Stimulated activated naive B cell treated with anti-CD40 and anti-IgM and Interleukin-4, amounts not matched to agents 10 μg/mL and 1 μg/mL and 100 μg/mL, for 72 hours (primary cell): ENCODE data around the gene SNCG.
A peak's percentile ranks its signal among the peaks of the same experiment; 100 is the strongest.

Source experiments
- ATAC-seq, 2 donors: fragments of 150-1000 bp; cut with Tn5 transposase; replicated peaks; 2 replicates each; pipeline ENCODE4 v1.10.0; 2021; ENCODE audit warnings: moderate library complexity in 1 of 2
- DNase-seq: peaks from one replicate; pipeline ENCODE4 v3.0.0; 2021
- H3K27ac Mint-ChIP-seq: one replicate; pipeline ENCODE4 v1.8.0; 2022; ENCODE audit warnings: mild to moderate bottlenecking, mixed read lengths
- H3K27me3 Mint-ChIP-seq, 2 donors: one replicate each; pipeline ENCODE4 v1.8.0; 2022; ENCODE audit warnings: mixed read lengths in 2 of 2
- H3K36me3 Mint-ChIP-seq, 2 donors: one replicate each; pipeline ENCODE4 v1.8.0; 2022; ENCODE audit warnings: mixed read lengths in 2 of 2, mild to moderate bottlenecking in 1 of 2
- H3K4me1 Mint-ChIP-seq, 2 donors: one replicate each; pipeline ENCODE4 v1.8.0; 2022; ENCODE audit warnings: mixed read lengths in 2 of 2, mild to moderate bottlenecking in 1 of 2
- H3K4me3 Mint-ChIP-seq, 2 donors: one replicate each; pipeline ENCODE4 v1.8.0; 2022; ENCODE audit warnings: mild to moderate bottlenecking in 2 of 2, mixed read lengths in 2 of 2, moderate library complexity in 1 of 2
- H3K9me3 Mint-ChIP-seq, 2 donors: one replicate each; pipeline ENCODE4 v1.8.0; 2022; ENCODE audit warnings: mixed read lengths in 2 of 2, mild to moderate bottlenecking in 1 of 2

Gene SNCG

GRCh38 chr10:86961481-86962091 is 3.2 kb downstream of the SNCG start:
- H3K27me3 Mint-ChIP-seq, result peaks cover 14 to 22% of the 10 kb centered on the region in 2 donors

GRCh38 chr10:86962136-86962980 is 4.0 kb downstream of the SNCG start:
- peaks cover 19 to 21% of the 10 kb centered on the region in 2 donors for H3K4me1 Mint-ChIP-seq
- H3K4me3 Mint-ChIP-seq, result no peak overlapping the region

More at GRCh38 chr10:86961481-86962091, 3.2 kb downstream of the SNCG start:
- Mint-ChIP-seq H3K9me3 (no peaks in the 10 kb centered on the region), H3K4me3 (no peak overlapping the region), H3K36me3 (no peaks in the 10 kb centered on the region), H3K27ac (no peak overlapping the region), H3K4me1 (peaks cover 18 to 20% of the 10 kb centered on the region in 2 donors)
- ATAC-seq (no peak), DNase-seq (no peak)

GRCh38 chr10:86962981-86963310 is 4.5 kb downstream of the SNCG start:
- peaks cover 9 to 12% of the 10 kb centered on the region in 2 donors for H3K27me3 Mint-ChIP-seq
- no peak overlapping the region for H3K4me3 Mint-ChIP-seq
- DNase-seq (no peak), ATAC-seq (no peak)
- H3K9me3 Mint-ChIP-seq, result no peaks in the 10 kb centered on the region
- no peaks in the 10 kb centered on the region for H3K36me3 Mint-ChIP-seq
- H3K27ac Mint-ChIP-seq, result no peak overlapping the region
- peaks cover 16 to 23% of the 10 kb centered on the region in 2 donors for H3K4me1 Mint-ChIP-seq

More at GRCh38 chr10:86962136-86962980, 4.0 kb downstream of the SNCG start:
- Mint-ChIP-seq H3K27me3 (peaks cover 12 to 15% of the 10 kb centered on the region in 2 donors), H3K36me3 (no peaks in the 10 kb centered on the region), H3K9me3 (no peaks in the 10 kb centered on the region), H3K27ac (no peak overlapping the region)
- no peak for DNase-seq
- ATAC-seq, result no peak

GRCh38 chr10:86963341-86963919 is 5.0 kb downstream of the SNCG start:
- Mint-ChIP-seq H3K36me3 (no peaks in the 10 kb centered on the region), H3K9me3 (no peaks in the 10 kb centered on the region), H3K27ac (peak overlapping the region; percentile 47), H3K4me3 (no peak overlapping the region), H3K27me3 (peaks cover 8 to 12% of the 10 kb centered on the region in 2 donors), H3K4me1 (peaks cover 16 to 25% of the 10 kb centered on the region in 2 donors)
- no peak for DNase-seq
- no peak for ATAC-seq

- Mint-ChIP-seq H3K27me3 (peaks cover 4 to 15% of the 10 kb centered on the region in 2 donors), H3K4me3 (no peak overlapping the region), H3K27ac (no peak overlapping the region), H3K9me3 (no peaks in the 10 kb centered on the region), H3K4me1 (peaks cover 16 to 30% of the 10 kb centered on the region in 2 donors), H3K36me3 (no peaks in the 10 kb centered on the region)
- ATAC-seq, result no peak
- DNase-seq, result no peak
Observed at GRCh38 chr10:86964061-86964846, 5.9 kb downstream of the SNCG start.

- Mint-ChIP-seq H3K4me3 (no peak overlapping the region), H3K4me1 (peaks cover 16 to 30% of the 10 kb centered on the region in 2 donors), H3K36me3 (no peaks in the 10 kb centered on the region), H3K27ac (no peak overlapping the region), H3K9me3 (no peaks in the 10 kb centered on the region), H3K27me3 (peaks cover 6 to 15% of the 10 kb centered on the region in 2 donors)
- DNase-seq, result no peak
- ATAC-seq, result no peak
Observed at GRCh38 chr10:86964847-86965190, 6.4 kb downstream of the SNCG start.

- peak overlapping the region; percentile 67 to 79 for H3K4me3 Mint-ChIP-seq
- DNase-seq (no peak), ATAC-seq (peak; percentile 43 to 45)
- H3K4me1 Mint-ChIP-seq, result peaks cover 16 to 36% of the 10 kb centered on the region in 2 donors
- H3K27ac Mint-ChIP-seq, result peak overlapping the region; percentile 93
- no peaks in the 10 kb centered on the region for H3K36me3 Mint-ChIP-seq
- no peaks in the 10 kb centered on the region for H3K9me3 Mint-ChIP-seq
- H3K27me3 Mint-ChIP-seq, result peaks cover 7 to 10% of the 10 kb centered on the region in 2 donors
Observed at GRCh38 chr10:86965986-86966654, 7.7 kb downstream of the SNCG start.

GRCh38 chr10:86967481-86967941 is 9.1 kb downstream of the SNCG start:
- H3K4me3 Mint-ChIP-seq, result no peak overlapping the region
- DNase-seq (no peak), ATAC-seq (no peak)
- peaks cover 23 to 41% of the 10 kb centered on the region in 2 donors for H3K4me1 Mint-ChIP-seq
- peaks cover 8 to 10% of the 10 kb centered on the region in 2 donors for H3K27me3 Mint-ChIP-seq
- H3K27ac Mint-ChIP-seq, result peak overlapping the region; percentile 7
- H3K36me3 Mint-ChIP-seq, result no peaks in the 10 kb centered on the region
- no peaks in the 10 kb centered on the region for H3K9me3 Mint-ChIP-seq

- ATAC-seq (no peak), DNase-seq (no peak)
- H3K36me3 Mint-ChIP-seq, result no peaks in the 10 kb centered on the region
- peaks cover 28 to 41% of the 10 kb centered on the region in 2 donors for H3K4me1 Mint-ChIP-seq
- peak within 1 kb of the TSS in 1 of 2 donors; percentile 50 for H3K4me3 Mint-ChIP-seq
- H3K27ac Mint-ChIP-seq, result peak within 1 kb of the TSS; percentile 25
- peaks cover 10 to 16% of the 10 kb centered on the region in 2 donors for H3K27me3 Mint-ChIP-seq
- no peaks in the 10 kb centered on the region for H3K9me3 Mint-ChIP-seq
Observed at GRCh38 chr10:86968271-86968993, 10.0 kb downstream of the SNCG start, which contains the start of gene ADIRF. Gene ADIRF (plus strand): TSS chr10:86968482. CDS start chr10:86968545, 63 bp downstream.

- no peaks in the 10 kb centered on the region for H3K9me3 Mint-ChIP-seq
- peaks cover 28 to 41% of the 10 kb centered on the region in 2 donors for H3K4me1 Mint-ChIP-seq
- peaks cover 10 to 16% of the 10 kb centered on the region in 2 donors for H3K27me3 Mint-ChIP-seq
- no peaks in the 10 kb centered on the region for H3K36me3 Mint-ChIP-seq
- H3K27ac Mint-ChIP-seq, result no peak overlapping the region
- peak overlapping the region in 1 of 2 donors; percentile 32 for H3K4me3 Mint-ChIP-seq
- ATAC-seq (no peak), DNase-seq (no peak)
Observed at GRCh38 chr10:86968994-86969355, 10.6 kb downstream of the SNCG start.

GRCh38 chr10:86969421-86970041 is 11.1 kb downstream of the SNCG start:
- ATAC-seq (no peak), DNase-seq (no peak)
- H3K4me1 Mint-ChIP-seq, result peaks cover 28 to 41% of the 10 kb centered on the region in 2 donors
- peaks cover 10 to 16% of the 10 kb centered on the region in 2 donors for H3K27me3 Mint-ChIP-seq
- H3K9me3 Mint-ChIP-seq, result no peaks in the 10 kb centered on the region
- no peaks in the 10 kb centered on the region for H3K36me3 Mint-ChIP-seq
- H3K4me3 Mint-ChIP-seq, result peak overlapping the region in 1 of 2 donors; percentile 21
- H3K27ac Mint-ChIP-seq, result no peak overlapping the region

GRCh38 chr10:86970162-86970981 is 12.0 kb downstream of the SNCG start:
- Mint-ChIP-seq H3K4me1 (peaks cover 26 to 37% of the 10 kb centered on the region in 2 donors), H3K36me3 (no peaks in the 10 kb centered on the region), H3K4me3 (peak overlapping the region; percentile 85 to 86), H3K9me3 (no peaks in the 10 kb centered on the region), H3K27me3 (peaks cover 10 to 16% of the 10 kb centered on the region in 2 donors), H3K27ac (peak overlapping the region; percentile 91)
- no peak for ATAC-seq
- DNase-seq, result no peak
